GM23248 (cell line): ENCODE data around the gene ASB10.

ENCODE experiments used
- EZH2 ChIP-seq: fragments of 200-600 bp; sonication (generic); IDR thresholded peaks from 2 replicates; pipeline ENCODE4 v1.6.1; 2018; ENCODE audit warnings: antibody characterized with exemption, mild to moderate bottlenecking; ENCODE audit not compliant: insufficient read depth, poor library complexity, severe bottlenecking
- EZH2phosphoT487 ChIP-seq: fragments of 200-600 bp; sonication (generic); IDR thresholded peaks from 2 replicates; pipeline ENCODE4 v1.6.1; 2018; ENCODE audit warnings: antibody characterized with exemption, moderate library complexity, mild to moderate bottlenecking, low read depth; ENCODE audit not compliant: insufficient read depth

DNA sequence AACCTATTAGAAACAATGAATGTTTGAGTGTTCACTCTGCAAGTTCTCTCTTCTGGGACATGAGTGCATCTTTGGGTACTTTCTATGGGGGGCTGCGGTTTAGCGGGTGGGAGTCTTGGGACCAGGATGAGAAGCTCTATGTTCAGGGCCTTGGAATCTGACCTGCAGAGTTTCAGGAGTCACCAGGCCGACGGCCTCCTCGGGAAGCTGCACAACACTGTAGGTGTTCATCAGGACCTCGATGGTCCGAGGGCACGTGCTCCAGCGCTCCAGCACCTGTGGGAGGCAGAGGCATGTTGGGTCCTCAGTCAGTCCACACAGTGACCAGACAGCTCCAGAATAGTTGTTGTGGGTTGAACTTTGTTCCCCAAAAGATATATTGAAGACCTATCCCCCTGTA lies 10.6 kb downstream of the ASB10 start:
- TF ChIP-seq EZH2phosphoT487 (no peak), EZH2 (no peak)
